Measurements from ENCODE around the gene COPS8.

DNA sequence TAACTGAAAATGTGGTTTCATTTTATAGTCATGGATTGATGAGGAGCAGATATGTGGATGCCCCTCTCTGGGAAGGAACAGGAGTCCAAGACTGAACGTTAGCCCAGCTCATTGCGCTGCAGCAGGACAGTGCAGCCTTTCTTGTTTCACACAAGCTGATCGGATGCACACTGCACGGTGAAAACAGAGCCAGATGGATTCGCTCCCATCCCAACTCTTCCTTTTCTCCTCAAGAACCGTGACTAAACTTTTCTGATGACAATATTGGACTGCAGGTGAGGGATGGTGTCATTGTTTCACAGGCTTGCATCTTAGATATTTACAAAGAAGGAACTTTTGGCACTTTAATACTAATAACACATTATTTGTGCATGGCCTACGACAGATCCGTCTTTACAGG lies 33.8 kb upstream of the COPS8 start:
- TF ChIP-seq POLR2A (IDR thresholded peaks at IDR 0.05; ENCODE audit: control extremely low read depth in 1 of 2, low read depth in 2 of 2, low read length in 2 of 2) (no peak), JUN (IDR thresholded peaks at IDR 0.05; ENCODE audit: low read depth, low read length) (no peak), PHF8 (conservative IDR thresholded peaks at IDR 0.05; ENCODE audit: low read depth, low read length) (no peak), SP2 (IDR thresholded peaks at IDR 0.05; ENCODE audit: low read length) (no peak), SIX5 (IDR thresholded peaks at IDR 0.05; ENCODE audit: low read depth, low read length) (no peak), NANOG (IDR thresholded peaks at IDR 0.05; ENCODE audit: insufficient read depth, low read depth, low read length, poor library complexity, severe bottlenecking) (no peak), TEAD4 (IDR thresholded peaks at IDR 0.05; ENCODE audit: low read depth, low read length) (no peak), KDM4A (IDR thresholded peaks at IDR 0.05; ENCODE audit: low read depth, low read length, severe bottlenecking) (no peak), CEBPB (IDR thresholded peaks at IDR 0.05; ENCODE audit: low read depth, low read length) (no peak), TAF1 (IDR thresholded peaks at IDR 0.05; ENCODE audit: low read depth, low read length) (no peak), HDAC2 (IDR thresholded peaks at IDR 0.05; ENCODE audit: borderline replicate concordance in 1 of 2, low read depth in 2 of 2, low read length in 2 of 2) (no peak), ZNF274 (IDR thresholded peaks at IDR 0.05; ENCODE audit: borderline replicate concordance, extremely low read depth, low read length) (no peak)
- TF ChIP-seq, protein P1, sequence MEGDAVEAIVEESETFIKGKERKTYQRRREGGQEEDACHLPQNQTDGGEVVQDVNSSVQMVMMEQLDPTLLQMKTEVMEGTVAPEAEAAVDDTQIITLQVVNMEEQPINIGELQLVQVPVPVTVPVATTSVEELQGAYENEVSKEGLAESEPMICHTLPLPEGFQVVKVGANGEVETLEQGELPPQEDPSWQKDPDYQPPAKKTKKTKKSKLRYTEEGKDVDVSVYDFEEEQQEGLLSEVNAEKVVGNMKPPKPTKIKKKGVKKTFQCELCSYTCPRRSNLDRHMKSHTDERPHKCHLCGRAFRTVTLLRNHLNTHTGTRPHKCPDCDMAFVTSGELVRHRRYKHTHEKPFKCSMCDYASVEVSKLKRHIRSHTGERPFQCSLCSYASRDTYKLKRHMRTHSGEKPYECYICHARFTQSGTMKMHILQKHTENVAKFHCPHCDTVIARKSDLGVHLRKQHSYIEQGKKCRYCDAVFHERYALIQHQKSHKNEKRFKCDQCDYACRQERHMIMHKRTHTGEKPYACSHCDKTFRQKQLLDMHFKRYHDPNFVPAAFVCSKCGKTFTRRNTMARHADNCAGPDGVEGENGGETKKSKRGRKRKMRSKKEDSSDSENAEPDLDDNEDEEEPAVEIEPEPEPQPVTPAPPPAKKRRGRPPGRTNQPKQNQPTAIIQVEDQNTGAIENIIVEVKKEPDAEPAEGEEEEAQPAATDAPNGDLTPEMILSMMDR (IDR thresholded peaks at IDR 0.05; ENCODE audit: control extremely low read depth in 1 of 3, insufficient read depth in 1 of 3, low read depth in 1 of 3, low read length in 3 of 3), result no peak

Data from H1 (cell line).